Femur (tissue), 1 donor: ENCODE results near the gene FAM83C.
"Not testable (repeated sequence)": the region's sequence is repeated elsewhere in the genome, so short reads cannot be mapped to it uniquely, and the experiment has no call there.

Experiments
- DNase-seq: peaks from one replicate; pipeline ENCODE4 v3.0.0-alpha.2; 2017

FAM83C gene

DNA sequence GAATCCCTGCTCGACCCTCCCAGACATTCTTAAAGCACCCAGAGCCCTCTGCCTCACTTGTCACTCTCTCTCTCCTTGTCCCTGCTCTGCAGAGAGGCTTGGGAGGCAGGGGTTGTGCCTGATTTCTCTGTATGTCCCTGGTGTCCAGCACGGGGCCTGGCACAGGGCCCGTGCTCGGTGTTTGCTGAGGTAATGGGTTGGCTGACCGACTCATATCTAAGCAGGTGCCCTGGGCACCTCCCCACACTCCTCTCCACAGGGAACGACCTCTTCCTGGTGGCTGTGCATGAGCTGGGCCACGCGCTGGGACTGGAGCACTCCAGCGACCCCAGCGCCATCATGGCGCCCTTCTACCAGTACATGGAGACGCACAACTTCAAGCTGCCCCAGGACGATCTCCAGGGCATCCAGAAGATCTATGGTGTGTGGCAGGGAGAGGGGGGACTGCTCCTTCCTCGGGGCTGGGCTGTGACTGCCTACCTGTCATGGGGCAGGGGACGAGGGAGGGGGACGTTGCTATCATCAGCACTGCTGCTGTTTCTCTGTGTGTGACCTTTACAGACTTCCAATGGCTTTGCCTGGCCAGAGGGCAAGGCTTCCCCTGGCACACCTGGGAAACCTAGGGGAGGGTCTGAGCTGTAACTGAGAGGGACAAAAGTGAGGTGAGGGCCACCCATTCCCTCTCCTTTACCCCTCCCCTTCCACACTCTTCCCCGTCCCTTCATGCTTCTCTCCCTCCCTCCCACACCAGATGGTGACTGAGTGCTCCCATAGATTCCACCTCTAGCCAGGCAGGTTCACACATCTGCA, 28.5 kb downstream of the FAM83C start:
- DNase-seq, result no peak

DNA sequence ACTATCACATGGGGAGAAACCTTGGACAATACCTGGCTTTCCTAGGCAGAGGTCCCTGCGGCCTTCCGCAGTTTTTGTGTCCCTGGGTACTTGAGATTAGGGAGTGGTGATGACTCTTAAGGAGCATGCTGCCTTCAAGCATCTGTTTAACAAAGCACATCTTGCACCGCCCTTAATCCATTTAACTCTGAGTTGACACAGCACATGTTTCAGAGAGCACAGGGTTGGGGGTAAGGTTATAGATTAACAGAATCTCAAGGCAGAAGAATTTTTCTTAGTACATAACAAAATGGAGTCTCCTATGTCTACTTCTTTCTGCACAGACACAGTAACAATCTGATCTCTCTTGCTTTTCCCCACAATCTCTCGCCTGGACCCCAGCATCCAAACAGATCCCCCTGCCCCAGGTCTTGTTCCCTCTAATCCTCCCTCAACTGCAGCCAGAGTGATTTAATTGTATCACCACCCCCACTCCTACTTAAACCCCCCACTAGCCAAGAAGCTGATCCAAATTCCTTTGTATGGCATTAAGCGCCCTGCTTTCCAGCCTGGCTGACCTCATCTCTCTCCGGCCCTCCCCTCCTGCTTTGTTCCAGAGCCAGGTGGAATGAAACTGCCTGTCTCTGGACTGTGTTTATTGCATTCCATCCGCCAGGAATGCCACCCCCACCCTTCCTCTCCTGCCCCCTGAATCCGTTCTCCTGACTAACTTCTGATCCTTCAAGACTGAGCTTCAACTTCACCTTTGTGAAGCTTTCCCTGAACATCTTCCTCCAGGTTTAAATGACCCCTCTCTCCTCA, 29.3 kb downstream of the FAM83C start:
- DNase-seq, result not testable (repeated sequence)

DNA sequence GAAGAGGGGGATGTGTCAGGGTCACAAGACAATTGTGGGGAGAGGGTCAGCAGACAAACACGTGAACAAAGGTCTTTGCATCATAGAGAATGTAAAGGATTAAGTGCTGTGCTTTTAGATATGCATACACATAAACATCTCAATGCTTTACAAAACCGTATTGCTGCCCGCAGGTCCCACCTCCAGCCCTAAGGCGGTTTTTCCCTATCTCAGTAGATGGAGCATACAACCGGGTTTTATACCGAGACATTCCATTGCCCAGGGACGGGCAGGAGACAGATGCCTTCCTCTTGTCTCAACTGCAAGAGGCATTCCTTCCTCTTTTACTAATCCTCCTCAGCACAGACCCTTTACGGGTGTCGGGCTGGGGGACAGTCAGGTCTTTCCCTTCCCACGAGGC, 29.9 kb downstream of the FAM83C start:
- not testable (repeated sequence) for DNase-seq

DNA sequence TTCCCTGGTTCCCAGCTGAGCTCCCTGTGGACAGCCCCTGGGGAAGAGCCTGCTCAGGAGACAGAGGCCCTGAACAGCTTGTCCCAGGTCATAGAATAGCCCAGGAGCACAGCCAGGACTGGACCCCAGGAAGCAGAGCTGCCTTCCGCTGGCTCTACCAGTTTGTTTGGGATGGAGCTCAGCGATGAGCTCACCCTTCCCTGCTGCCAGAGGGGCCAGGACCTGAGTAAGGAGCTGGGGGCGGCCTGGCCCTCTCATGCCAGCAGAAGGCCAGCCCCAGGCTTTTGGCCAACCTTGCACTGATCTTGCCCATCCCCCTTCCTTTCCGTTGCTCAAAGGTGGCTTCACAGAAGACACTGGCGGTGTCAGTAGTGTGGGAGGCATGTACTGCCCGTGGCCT, 31.8 kb downstream of the FAM83C start:
- no peak for DNase-seq

DNA sequence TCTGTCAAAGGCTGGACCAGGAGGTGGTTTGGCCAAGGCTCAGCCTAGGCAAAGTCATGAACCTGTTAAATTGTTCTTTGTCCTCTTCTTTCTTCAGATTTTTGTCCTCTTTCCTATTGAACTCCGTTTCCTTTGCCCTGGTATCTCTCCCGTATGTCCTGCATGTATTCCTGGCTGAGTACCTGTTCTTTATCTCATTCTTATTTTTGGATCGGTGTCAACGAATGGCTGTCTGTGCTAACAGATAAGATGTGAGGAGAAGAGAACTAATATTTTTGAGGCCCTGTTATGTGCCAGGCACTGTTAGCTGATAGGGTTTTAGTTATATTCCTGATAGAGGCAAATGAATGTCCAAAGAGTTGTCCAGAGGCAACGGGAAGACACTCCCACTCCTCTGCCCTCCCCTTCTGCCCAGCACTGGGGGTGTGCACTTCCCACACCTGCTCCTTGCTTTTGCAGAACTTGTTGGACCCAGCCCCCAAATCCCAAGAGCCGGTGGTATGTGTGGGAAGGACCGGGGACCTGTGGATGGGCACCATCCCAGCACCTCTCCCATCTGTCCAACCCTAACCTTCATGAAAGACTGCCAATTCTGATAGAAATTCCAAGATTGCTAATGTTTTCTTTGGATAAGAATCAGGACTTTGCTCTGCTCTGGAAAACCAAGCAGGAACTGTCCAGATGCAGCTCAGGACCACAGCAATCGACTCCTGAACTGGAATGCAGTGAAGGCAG, 34.9 kb downstream of the FAM83C start:
- DNase-seq, result no peak

DNA sequence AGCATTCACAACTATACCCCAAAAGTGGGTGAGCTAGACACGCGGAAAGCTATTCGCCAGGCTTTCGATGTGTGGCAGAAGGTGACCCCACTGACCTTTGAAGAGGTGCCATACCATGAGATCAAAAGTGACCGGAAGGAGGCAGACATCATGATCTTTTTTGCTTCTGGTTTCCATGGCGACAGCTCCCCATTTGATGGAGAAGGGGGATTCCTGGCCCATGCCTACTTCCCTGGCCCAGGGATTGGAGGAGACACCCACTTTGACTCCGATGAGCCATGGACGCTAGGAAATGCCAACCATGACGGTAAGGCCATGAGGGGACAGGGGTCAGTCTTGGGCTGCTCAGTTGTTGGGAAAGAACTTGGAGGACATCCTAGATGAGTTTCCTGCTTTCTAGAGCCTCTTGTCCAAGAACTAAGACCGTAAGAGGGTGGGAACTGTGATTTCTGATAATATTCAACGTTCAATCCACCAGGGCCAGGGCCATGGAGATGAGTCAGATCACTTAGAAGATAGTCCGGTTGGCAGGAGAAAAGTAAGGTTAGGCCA, 37.7 kb downstream of the FAM83C start:
- no peak for DNase-seq

DNA sequence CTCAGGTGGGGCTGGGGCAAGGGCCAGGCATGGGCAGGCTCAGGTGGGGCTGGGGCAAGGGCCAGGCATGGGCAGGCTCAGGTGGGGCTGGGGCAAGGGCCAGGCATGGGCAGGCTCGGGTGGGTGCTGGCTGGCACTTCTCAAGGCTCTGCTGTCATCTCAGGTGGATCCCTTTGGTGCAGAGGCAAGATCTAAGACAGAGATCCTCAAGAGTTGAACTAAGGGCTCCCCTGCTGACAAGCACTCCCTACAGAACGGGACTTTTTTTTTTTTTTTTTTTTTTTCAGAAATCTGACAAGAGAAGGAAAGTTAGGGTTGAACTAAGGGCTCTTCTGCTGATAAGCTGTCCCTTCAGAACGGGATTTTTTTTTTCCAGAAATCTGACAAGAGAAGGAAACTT, 39.2 kb downstream of the FAM83C start:
- DNase-seq, result no peak

DNA sequence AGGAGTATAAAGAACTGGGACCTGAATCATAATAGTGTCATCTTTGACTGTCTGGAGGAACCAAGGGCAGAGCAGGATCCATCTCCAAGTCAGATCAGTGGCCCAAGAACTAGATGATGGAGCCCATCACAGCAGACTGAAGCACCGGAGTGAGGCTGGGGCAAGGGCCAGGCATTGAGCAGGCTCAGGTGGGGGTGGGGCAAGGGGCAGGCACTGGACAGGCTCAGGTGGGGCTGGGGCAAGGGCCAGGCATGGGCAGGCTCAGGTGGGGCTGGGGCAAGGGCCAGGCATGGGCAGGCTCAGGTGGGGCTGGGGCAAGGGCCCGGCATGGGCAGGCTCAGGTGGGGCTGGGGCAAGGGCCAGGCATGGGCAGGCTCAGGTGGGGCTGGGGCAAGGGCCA, 39.6 kb downstream of the FAM83C start:
- not testable (repeated sequence) for DNase-seq

DNA sequence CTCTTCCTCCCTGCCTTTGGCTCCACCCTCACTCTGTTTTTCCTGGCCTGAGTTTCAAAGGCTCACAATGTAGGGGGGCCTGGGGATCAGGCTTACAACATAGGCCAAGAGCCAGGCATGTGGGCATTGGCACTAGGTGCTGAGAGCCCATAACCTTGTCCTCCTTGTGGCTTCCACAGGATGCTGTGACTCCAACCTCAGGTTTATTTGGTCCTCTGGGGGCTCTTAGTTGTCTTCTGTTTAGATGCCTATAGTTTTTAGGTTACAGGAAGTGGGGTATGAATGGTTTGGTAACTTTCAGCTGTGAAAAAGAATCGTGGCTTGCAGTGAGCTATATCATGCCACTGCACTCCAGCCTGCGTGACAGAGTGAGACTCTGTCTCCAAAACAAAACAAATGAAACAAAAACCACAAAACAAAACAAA, 40.2 kb downstream of the FAM83C start:
- no peak for DNase-seq

DNA sequence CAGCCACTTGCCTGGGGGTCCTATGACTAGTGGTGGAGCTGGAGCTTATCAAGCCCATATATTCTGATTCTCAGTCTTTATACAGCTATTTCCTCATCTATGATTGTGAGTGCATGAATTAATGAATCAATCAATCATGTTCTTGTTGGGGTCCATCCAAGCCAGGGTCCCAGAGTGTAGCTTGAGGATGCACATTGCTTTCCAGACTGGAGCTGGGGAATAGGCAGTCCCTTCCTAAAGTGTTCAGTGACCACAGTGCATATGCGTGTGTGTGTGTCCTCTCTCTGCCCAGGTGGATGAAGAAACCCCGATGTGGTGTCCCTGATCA, 40.6 kb downstream of the FAM83C start:
- no peak for DNase-seq

DNA sequence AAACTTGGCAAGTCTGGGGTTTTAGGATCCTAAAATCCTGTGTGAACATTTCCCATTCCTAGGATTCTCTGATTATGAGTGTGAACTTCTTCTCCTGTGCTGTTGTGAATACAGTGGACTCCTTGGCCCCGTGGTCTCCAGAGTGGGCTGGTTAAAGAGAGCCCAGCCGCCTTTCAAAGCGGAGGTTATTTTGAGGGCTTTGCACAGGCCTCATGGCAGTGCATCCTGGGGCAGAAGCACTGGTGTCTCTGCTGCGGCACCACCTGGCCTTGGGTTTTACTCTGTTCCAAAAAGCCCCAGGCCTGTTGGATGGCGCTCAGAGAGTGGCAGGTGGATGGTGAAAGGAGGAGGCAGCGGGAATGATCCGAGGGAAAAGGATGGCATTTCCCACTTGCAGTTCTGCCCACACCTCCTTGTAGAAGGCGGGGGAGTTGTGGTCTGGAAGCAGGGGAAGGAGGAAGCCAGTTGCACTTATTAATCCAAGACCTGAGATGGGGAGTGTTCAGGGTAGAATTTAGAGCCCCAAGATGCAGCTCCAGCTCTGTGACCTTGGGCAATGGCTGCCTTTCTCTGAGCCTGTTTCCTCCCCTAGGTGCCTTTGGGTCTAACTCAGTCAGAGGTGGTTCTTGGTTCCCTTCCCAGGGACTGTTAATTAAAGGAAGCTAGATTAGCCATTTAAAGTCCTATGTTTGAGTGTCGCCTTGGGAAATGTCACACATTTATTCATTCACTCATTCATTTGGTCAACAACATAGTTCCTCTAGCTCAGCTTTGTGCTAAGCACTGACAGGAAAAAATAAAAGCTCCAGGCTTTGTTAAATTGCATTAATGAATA, 43.4 kb downstream of the FAM83C start:
- DNase-seq, result no peak

DNA sequence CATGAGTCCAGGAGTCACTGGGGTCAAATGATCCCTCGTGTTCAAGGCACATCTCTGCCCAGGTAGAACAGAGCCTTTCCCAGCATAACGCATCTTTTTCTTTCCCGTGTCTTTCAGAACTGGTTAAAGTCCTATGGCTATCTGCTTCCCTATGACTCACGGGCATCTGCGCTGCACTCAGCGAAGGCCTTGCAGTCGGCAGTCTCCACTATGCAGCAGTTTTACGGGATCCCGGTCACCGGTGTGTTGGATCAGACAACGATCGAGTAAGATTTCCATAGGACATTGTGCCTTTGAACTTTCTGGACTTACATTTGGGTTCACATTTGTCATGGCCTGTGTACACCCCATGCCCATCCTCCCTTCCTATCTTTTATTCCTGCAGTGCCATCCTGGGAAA, 45.5 kb downstream of the FAM83C start:
- no peak for DNase-seq

DNA sequence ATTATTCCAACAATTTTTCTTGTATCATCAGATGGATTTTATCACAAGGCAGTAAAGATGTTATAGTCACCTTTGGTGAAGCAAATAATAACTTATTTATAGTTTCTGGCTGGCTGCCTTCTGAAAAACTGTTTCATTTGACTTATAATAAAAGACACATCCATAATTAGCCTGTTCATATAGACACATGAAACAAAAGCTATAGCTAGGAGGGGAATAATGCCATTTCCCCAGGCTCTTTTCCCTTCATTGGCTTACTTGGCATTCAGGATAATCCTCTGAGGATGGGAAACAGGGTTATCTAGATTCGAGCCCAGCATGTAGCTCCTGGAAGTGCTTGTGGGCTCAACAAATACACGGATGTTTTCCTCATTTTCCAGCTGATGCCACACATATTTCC, 48.2 kb downstream of the FAM83C start:
- no peak for DNase-seq

DNA sequence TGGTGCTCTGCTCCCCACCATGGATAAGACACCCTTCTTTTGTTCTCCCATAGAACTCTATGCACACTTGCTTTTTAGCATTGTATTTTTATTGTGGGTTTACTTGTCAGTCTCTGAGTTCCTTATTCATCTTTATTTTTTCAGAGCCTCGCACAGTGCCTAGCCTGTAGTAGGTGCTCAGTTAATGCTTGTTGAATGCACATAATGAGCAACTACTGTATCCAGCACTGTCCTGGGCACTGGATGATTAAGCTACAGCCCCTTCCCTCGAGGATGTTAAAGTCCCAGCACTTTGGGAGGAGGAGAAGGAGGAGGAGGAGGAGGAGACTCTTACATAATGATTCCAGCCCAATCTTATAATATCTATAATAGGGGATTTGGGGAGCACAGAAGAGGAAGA, 48.9 kb downstream of the FAM83C start:
- DNase-seq, result no peak

DNA sequence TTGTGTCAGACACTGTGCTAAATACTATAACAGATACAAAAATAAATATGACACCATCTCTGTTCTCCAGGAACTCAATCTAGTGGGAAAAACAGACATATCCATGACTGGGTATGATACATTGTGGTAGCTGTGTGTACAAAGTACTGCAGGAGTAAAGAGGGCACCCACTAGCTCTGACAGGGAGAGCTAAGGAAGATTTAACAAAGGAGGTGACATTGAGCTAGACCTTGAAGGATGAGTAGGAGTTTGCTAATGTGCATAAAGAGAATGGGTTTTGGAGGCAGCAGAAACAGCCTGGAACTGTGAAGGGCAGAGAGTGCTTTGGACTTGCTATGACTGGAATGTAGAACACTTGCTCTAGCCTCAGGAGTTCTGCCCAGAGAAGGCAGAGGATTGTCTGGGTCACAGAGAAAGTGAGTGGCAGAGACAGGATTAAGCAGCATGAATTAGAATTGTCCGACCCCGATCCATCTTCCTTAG, 51.4 kb downstream of the FAM83C start:
- no peak for DNase-seq

DNA sequence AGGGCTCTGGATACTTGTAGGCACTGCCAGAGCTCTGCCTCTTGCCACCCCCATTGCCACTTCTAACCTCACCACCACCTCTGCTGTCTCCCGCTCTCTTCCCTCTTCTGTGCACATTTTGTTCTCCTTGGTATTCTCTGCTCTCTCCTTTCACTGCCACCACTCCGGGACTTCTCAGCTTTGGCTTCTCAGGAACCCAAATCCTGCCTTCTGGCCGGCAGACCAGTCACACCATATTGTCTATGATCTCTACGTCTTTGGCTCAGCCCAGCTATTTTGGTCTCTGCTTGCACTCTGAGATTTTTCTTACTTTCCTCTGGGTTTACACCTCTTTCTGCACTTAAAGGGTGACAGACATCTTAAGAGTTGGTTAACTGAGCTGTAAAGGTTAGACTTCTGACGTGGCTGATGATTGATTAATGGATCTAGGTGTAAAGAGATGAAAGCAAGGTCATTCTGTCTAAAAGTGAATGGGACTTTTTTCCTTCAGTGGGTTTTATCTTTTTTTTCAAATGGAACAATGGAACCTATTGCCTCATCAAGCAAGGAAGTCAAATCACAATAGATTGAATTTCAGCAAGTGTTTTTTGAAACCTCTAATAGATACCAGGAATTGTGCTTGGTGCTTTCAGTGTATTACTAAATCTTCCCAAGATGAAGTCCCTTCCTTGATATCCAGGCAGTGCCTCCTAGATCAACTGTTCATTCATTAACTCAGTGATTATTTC, 52.0 kb downstream of the FAM83C start:
- no peak for DNase-seq

DNA sequence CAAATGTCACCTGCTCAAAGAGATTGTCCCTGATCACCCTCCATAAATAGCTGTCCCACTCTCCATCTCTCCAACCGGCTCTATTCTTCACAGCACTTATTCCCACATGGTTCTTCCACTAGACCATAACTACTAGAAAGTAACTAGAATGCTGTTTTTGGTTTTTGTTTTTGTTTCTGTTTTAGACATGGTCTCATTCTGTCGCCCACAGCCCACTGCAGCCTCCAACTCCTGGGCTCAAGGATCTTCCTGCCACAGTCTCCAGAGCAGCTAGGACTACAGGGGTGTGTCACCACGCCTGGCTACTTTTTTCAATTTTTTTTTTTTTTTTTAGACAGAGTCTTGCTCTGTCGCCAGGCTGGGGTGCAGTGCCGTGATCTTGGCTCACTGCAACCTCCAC, 53.5 kb downstream of the FAM83C start:
- DNase-seq, result no peak

DNA sequence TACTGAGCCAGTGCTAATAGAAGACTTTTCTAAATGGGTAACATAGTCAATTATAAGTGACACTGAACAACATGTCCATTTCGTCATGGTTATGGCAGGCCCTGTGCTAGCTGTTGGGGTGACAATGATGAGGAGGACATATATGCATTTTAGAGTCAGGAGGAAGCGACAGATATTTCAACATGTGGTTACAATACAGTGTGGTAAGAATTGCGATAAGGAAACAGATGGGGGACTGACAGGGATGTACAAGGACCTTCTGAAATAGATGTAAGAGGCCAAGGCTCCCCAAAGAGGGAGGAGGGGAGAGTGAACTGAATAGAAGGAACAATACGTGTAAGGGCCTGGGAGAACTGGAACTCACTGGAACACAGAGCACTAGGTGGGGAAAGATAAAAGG, 54.1 kb downstream of the FAM83C start:
- DNase-seq, result no peak

DNA sequence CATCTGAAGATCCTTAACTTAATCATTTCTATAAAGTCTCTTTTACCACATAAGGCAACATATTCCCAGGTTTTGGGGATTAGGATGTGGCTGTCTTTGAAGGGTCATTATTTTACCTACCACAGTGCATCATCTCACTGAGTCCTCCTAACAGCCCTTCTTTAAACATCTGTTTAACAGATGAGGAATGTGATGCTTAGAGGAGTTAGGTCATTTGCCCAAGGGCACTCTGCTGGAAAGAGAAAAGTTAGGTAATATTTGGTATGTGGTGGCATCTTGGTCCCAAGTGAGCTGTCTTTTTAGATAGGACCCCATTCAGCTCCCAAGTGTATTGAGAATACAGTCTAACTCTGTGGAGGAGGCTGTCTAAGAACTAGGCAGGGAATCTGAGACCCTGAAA, 54.7 kb downstream of the FAM83C start:
- DNase-seq, result no peak

DNA sequence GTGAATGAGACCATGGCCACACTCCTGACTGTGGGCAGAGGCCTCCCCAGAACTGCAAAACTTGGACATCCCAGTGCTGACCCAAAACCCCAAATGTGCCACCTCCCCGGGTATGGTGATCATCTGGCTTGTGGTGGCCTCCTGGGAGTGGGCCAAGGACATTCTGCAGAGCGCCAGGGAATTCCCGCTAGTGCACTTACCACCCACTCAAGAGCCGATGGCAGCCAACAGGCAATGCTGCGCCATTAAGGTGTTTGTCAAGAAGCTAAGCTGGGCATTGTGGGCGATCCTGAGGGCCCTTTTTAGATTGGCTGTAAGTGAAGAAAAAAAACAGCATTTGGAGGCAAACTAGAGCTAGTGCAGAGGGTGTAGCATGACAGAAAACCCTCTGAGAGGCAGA, 56.3 kb downstream of the FAM83C start:
- no peak for DNase-seq
